HG02763 (cell line): Measurements from ENCODE around the gene MTPN.

Experiments used
- ATAC-seq: cut with Tn5 transposase; IDR thresholded peaks from one replicate; pipeline ENCODE4 v1.9.1; 2021; ENCODE audit warnings: mild to moderate bottlenecking, moderate library complexity; ENCODE audit not compliant: unreplicated experiment

Gene MTPN, protein sequence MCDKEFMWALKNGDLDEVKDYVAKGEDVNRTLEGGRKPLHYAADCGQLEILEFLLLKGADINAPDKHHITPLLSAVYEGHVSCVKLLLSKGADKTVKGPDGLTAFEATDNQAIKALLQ

GRCh38 chr7:135977007-135977741, at the start of gene MTPN:
MTPN (minus strand) TSS chr7:135977359; CDS start chr7:135977100, 259 bp downstream.
- ATAC-seq = peak; percentile 70

DNA sequence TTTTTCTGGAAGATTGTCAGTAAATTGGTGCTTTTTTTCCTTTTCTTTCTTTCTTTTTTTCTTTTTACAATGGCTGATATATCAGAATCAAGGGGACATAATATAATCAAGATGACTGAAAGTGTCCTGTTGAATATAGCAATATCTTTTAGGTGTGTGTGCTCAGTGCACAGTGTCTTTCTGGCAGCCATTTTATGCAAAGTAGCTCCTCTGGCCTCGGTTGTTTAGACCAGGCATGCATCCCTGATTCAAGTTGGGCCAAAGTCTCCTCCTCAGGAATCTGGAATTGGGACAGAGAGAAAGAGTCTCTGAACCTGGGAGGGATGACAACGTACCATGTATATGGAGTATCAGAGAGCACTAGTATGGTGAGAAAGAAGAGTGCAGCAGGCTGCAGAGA, 49.0 kb upstream of the MTPN start:
- no peak for ATAC-seq

GRCh38 chr7:136023134-136023869, 46.1 kb upstream of the MTPN start:
- no peak for ATAC-seq

GRCh38 chr7:136020556-136020955, 43.4 kb upstream of the MTPN start:
- ATAC-seq = no peak

- no peak for ATAC-seq
These were observed 40.9 kb upstream of the MTPN start for GRCh38 chr7:136018104-136018503.

DNA sequence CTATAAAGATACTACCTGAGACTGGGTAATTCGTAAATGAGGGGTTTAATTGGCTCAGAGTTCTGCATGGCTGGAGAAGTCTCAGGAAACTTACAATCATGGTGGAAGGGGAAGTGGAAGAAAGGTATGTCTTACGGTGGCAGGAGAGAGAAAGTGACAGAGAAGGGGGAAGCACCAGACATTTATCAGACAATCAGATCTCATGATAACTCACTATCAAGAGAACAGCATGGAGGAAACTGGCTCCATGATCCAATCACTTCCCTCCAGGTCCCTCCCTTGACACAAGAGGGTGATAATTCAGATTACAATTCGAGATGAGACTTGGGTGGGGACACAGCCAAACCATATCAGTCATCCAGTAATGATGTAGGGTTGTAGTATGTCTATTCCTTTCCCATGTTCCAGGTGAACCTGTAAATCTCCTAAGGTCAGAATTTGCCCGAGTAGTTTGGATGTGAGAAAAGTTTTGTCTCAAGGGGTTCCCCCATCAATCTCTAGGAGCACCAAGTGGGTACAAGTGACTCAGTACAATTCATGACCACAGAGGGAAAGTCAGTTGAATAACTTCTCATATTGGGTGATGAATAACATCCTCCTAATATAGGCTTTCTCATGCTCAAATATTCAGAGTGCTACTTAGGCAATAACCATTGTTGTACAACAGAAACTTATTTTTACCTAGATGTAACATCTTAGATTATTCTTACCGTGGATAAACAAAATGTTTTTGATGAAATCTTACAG, 39.7 kb upstream of the MTPN start:
- no peak for ATAC-seq

DNA sequence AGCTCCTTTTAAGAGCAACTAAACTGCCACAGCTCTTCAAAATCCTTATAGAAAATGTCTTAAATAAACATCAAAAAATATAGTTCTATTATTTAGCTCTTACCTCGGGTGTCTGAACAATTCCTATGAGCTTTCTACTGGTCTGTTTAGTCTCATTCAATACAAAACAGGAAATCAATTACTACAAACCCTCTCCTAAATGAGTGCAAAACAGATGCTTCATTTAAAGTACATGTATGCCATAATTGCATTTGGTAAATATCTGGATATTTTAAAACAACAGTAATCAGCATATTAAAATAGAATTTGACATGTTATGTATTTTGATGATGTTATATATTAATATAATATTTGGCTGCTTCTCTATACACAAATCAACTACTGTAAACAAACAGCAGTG, 38.5 kb upstream of the MTPN start:
- ATAC-seq = no peak

DNA sequence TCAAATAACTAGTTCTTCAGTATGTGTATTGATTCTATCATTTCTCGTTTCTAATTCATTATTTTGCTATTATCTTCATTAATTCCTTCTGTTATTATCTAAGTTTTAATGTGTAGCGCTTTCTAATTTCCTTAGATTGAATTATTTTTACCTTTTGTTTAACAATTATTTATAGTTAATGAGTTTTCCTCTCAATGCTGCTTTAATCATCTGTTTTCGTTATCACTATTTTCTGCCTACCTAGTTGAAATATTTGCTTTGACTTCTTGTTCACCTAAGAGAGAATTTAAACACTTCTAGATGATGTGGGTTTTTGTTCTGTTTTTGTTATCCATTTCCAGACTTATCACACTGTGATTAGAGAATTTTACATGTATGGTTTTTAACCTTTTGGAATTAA, 37.5 kb upstream of the MTPN start:
- no peak for ATAC-seq

- ATAC-seq = no peak
These were observed 35.1 kb upstream of the MTPN start for GRCh38 chr7:136012238-136012637.

- no peak for ATAC-seq
These were observed 32.4 kb upstream of the MTPN start for GRCh38 chr7:136009488-136010079.

DNA sequence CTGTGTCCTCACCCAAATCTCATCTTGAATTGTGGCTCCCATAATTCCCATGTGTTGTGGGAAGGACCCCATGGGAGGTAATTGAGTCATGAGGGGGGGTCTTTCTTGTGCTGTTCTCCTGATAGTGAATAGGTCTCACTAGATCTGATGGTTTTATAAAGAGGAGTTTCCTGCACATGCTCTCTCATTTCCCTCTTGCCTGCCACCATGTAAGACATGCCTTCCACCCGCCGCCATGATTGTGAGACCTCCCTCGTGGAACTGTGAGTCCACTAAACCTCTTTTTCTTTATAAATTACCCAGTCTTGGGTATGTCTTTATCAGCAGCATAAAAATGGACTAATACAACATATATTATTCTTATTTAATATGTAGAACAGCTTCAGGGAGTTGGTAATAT, 29.0 kb upstream of the MTPN start:
- ATAC-seq = no peak

GRCh38 chr7:136004083-136004482, 26.9 kb upstream of the MTPN start:
- ATAC-seq = no peak

DNA sequence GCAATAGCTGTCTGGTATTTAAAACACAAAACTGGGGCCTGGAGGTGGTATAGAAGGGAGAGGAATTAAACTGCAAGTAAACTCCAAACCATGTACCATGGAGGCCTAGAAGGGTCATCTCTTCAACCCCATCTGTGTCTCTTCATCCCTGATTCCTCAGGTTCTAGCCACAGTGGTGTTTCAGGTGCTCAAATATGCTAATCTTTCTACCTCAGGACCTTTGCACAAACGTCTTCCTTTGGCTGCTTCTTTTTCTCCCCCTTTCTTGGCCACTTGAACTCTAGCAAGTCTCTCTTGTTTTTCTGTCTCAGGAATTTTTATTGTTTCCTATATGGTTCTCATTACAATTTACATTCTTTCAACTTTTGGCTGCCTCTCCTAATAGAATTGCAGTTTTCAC, 25.6 kb upstream of the MTPN start:
- no peak for ATAC-seq

DNA sequence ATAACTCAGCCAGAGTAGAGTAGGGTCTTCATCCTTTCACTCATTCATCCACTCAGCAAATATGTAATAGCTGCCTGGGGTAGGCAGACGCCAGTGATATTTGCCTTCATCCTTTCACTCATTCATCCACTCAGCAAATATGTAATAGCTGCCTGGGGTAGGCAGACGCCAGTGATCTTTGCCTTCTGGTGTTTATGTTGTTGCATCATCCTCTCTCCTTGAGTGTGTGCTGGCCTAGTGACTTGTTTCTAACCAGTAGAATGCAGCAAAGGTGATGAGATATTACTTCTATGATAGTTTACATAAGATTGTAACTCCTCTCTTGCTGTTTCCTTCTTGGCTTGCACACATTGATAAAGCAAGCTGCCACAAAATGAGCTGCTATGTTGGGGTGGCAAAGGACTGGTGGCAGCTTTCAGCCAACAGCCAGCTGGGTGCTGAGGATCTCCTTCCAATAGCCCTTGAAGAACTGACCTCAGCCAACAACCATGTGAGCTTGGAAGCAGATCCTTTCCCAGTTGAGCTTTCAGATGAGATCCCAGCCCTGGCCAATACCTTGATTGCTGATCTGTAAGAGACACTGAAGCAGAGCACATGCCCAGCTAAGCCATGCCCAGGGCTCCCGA, 23.2 kb upstream of the MTPN start:
- ATAC-seq = no peak

GRCh38 chr7:135998081-135998480, 20.9 kb upstream of the MTPN start:
- no peak for ATAC-seq

DNA sequence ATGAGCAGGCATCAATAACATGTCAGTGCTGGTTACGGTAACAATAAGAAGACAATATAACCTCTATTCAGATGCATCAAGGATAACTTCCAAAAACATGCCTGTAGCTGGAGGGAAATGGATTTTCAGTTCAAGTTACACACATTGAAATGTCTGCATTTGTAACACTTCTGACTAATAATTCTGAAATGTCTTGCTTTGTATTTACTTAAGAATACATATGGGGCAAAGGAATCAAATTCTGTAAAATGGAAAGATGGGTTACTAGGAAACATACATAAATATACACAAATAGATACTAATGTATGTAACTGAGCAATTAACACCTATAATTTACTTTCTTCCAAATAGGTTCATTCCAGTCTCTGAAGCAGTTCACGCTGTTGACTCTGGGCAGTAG, 18.6 kb upstream of the MTPN start:
- ATAC-seq = no peak

- ATAC-seq = peak; percentile 18
These were observed 17.5 kb upstream of the MTPN start for GRCh38 chr7:135994466-135995205.

- ATAC-seq = peak; percentile 63
These were observed 16.8 kb upstream of the MTPN start for GRCh38 chr7:135993950-135994349.

DNA sequence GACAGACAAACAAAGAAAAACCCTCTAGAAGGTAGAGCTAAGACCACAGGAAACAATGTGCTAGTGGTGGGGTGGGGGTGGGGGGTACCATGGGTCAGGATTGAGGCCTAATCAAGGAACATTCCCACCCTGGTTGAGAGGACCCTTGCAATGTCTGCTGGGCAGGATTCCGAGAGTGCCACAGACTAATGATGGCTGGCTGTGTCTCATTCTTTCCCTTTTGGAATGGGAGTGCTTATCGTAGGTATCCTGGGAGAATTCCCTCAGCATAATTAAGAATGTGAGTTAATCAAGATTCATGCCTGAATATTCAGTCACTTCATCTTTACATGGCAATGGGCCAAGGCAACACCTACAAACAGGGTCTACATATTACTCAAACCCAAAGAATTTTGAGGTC, 14.7 kb upstream of the MTPN start:
- ATAC-seq = no peak

DNA sequence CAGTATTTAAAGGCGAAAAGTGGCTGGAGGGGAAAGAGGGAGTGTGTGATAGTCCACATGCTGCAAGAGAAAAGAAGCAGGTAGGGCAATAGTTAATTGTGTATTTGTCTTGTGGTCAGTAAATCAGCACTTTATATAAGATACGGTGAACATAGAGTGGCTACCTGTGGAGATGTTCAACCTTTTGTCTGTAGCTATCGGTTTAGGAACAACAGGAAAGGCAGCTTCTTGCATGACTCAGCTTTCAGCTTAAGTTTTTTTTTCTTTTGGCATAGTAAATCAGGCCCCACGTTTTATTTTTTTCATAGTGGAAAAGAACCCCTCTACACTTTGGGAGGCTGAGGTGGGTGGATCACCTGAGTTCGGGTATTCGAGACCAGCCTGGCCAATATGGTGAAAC, 14.2 kb upstream of the MTPN start:
- no peak for ATAC-seq
